GM19239 (cell line): Measurements from ENCODE around the gene SGPL1.

Source experiments
- DNase-seq: peaks from one replicate; pipeline ENCODE4 v3.0.0; 2011; ENCODE audit warnings: low spot score; ENCODE audit not compliant: insufficient read length
- FAIRE-seq: peaks from 2 replicates; lab custom pipeline; 2011; peaks lifted over from hg19 to GRCh38; lab: Jason Lieb, UNC

Gene SGPL1

GRCh38 chr10:70807556-70807955 lies 8.2 kb upstream of the SGPL1 start:
- FAIRE-seq: no peak

GRCh38 chr10:70809011-70809611 lies 6.6 kb upstream of the SGPL1 start:
- FAIRE-seq: no peak
- no peak for DNase-seq

More at GRCh38 chr10:70807556-70807955, 8.2 kb upstream of the SGPL1 start:
- DNase-seq: no peak

GRCh38 chr10:70809726-70810125 lies 6.0 kb upstream of the SGPL1 start:
- FAIRE-seq (no peak), DNase-seq (no peak)

GRCh38 chr10:70810967-70811366 lies 4.8 kb upstream of the SGPL1 start:
- FAIRE-seq (no peak), DNase-seq (no peak)

- FAIRE-seq: no peak
- DNase-seq: no peak
Observed at GRCh38 chr10:70811881-70812280, 3.9 kb upstream of the SGPL1 start.

GRCh38 chr10:70812814-70813213 lies 2.9 kb upstream of the SGPL1 start:
- no peak for DNase-seq

GRCh38 chr10:70814126-70814525 lies 1.6 kb upstream of the SGPL1 start:
- FAIRE-seq (no peak), DNase-seq (no peak)

More at GRCh38 chr10:70812814-70813213, 2.9 kb upstream of the SGPL1 start:
- no peak for FAIRE-seq

DNA sequence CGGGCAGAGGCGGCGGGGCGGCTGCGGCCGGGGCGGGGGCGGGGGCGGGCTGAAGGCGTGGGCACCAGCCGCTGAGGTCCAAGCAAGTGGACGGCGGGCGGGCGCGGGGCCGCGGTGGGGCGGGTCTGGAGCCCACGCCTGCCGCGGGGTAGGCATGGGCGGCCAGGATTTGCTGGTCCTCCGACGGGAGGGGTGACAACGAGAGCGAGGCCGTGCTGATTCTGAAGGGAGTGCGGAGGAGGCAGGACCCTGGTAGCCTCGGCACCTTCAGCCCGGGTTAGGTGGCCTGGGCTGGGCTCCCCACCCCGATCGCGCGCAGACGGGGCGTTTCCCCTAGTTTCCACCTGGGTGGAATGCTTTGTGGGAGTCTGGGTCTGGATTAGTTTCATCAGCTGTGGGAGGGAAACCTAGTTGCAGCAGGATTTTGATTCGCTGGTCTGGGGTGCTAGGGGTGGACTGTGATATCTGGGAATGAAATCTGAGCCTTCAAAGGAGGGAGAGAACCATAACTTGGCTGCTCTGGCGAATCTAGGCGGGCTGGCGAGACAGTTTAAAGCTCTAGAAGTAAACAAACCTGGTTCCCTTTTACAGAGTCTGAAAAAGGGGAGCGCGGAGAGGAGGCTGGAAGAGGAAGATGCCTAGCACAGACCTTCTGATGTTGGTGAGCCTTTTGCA lies 609 bp downstream of the SGPL1 start:
- DNase-seq (peak; percentile 34), FAIRE-seq (peak; percentile 54)

DNA sequence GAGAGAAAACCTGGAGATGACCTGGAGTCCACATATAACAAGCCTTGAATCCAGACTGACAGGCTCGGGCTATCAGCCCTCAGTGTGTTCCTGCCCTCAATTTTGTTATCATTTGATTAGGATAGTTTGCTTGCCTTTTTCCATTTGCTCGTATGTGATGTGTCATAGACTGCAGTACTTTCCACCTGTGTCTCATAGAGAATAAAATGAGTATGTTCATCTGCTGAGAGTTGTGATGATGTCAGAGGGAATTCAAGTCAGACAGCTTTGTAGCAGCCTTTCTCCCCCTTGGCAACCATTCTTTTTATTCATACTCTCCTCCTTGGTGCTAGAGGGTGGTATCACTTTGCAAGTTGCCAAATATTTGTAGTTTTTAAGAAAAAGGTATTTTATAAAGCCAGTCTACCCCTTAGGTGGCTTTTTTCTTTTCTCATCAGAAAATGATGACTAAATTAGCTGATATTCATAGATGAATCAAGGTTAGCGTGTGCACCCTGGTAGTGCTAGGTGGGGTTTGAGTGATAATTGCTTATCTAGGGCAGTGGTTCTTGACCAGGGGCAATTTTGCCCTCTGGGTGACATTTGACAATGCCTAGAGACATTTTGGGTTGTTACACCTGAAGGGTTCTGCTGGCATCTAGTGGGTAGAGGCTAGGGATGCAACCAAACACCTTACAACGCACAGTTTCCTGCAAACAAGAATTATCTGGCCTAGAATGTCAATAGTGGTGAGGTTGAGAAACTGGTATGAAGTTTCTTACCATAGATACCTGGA lies 5.4 kb downstream of the SGPL1 start:
- DNase-seq: no peak
- FAIRE-seq: no peak

DNA sequence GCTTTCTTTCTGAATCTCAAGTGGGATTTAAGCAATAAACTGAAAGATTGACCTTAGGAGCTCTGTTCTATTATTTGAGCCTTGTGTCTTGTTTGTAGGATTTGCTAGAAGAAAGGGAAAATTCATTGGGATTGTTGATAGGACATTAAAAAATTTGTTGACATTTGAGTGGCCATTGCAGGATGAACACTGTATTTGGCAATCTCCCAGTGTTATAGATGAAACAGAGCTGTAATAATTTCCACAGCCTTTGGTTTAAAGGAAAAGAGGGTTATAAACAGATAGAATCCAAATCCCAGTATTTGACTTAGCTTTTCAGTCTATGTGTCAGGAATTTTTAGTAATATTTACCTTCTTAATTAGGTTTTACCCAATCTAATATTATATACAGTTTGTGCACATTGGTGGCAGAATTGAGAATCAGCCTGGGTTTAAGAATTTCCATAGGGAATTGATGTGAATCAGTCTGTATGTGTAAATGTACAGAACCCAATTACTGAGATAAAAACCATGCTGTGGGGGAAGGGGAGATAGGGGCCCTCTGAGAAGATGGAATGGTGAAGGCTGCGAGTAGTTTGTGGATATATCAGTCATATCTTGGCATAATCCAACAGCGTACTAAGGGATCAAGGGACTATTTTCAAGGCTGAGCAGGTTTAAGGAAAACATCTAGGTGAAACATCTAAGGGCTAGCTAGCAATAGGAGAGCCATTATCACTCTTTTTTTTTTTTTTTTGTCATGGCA lies 6.5 kb downstream of the SGPL1 start:
- FAIRE-seq (no peak), DNase-seq (no peak)

DNA sequence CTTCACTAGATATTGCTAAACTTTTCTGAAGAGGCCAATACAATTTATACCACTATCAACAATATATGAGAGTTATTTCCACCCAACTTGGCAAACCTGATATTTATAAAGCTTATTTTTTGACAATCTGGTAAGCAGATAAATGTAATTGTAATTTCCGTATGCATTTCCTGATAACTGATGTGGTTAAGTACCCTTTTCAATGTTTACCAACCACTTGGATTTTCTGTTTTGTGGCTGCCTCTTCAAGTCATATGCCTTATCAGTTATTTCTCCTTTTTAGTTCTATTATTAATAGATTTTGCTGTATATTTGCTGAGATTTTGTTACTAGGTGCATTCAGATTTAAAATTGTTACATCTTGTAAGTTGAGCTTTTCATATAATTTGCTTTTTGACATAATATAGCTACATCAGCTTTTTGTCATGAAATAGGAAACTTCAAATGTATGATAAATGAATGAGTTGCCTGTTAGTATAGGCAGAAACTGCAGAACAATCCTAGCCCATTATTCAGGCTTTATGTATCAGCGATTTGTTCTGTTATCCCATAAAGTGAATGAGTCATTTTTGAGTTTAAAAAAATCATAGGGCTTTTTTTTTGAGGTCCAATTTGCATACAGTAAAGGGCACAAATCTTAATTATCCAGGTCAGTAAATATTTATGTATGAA lies 11.5 kb downstream of the SGPL1 start:
- FAIRE-seq: no peak

DNA sequence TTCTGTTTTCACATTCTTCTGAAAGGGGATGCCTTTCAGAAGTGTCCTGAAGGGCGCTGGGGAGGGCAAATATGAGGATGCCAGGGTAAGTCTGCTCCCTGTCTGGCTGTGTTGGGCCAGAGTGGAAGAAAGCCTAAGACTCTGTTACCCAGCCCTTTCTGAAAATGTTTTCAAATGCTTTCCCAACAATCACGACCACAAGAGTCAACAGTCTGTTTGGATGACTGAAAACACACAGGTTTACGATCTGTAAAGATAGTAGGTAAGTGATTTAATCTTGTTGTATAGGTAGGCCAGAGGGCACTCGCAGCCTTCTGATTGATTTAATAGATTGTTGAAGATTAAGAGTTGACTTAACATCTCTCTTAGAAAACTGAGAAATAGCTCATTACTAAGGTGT lies 13.2 kb downstream of the SGPL1 start:
- FAIRE-seq (no peak), DNase-seq (no peak)

More for the DNA sequence above, 11.5 kb downstream of the SGPL1 start:
- DNase-seq: no peak

- FAIRE-seq (no peak), DNase-seq (no peak)
Observed at GRCh38 chr10:70829543-70829942, 13.8 kb downstream of the SGPL1 start.

GRCh38 chr10:70830164-70830563 lies 14.4 kb downstream of the SGPL1 start:
- DNase-seq: no peak

GRCh38 chr10:70832221-70832620 lies 16.5 kb downstream of the SGPL1 start:
- no peak for FAIRE-seq
- no peak for DNase-seq

More at GRCh38 chr10:70830164-70830563, 14.4 kb downstream of the SGPL1 start:
- no peak for FAIRE-seq

GRCh38 chr10:70832852-70833528 lies 17.2 kb downstream of the SGPL1 start:
- no peak for FAIRE-seq

GRCh38 chr10:70833601-70834000 lies 17.9 kb downstream of the SGPL1 start:
- DNase-seq: no peak
- FAIRE-seq: no peak

More at GRCh38 chr10:70832852-70833528, 17.2 kb downstream of the SGPL1 start:
- DNase-seq: no peak

DNA sequence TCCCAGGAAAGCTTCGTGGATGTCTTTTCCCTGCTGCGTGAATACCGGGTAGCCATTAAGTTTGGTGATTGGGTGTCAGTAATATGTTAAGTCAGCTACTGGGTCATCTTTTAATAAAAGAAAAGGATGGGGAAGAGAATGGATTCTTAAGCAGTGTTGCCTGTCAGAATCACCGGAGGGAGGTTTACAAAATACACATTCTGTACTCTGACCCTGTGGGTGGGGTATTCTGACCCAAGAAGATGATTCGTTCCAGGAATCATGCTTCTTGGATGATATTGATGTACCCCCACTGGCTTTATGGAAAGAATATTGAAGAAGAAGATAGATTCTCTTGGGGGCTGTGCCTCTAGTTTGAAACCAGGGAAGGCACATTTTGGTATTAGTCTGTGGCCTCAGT lies 18.3 kb downstream of the SGPL1 start:
- FAIRE-seq: no peak
- no peak for DNase-seq

GRCh38 chr10:70834441-70835151 lies 18.8 kb downstream of the SGPL1 start:
- DNase-seq: no peak
- no peak for FAIRE-seq
